Mesenchymal stem cell (in vitro differentiated cells and primary cell): Measurements from ENCODE around the gene PRSS27.
"Not testable (repeated sequence)": the region's sequence is repeated elsewhere in the genome, so short reads cannot be mapped to it uniquely, and the experiment has no call there.

ENCODE experiments used
- DNase-seq: peaks from one replicate; pipeline ENCODE4 v3.0.0-alpha.2; 2013
- H2AFZ ChIP-seq: one replicate; pipeline ENCODE4 v1.6.1; 2013; ENCODE audit warnings: low read depth, mild to moderate bottlenecking, control low read depth, inconsistent platforms, low read length, moderate library complexity
- H2AK5ac ChIP-seq: 2 replicates; pipeline ENCODE4 v1.6.1; 2013; ENCODE audit warnings: low read length, moderate library complexity, mild to moderate bottlenecking, inconsistent platforms; ENCODE audit not compliant: severe bottlenecking
- H2BK120ac ChIP-seq: one replicate; pipeline ENCODE4 v1.6.1; 2013; ENCODE audit warnings: low read depth, mild to moderate bottlenecking, inconsistent platforms, low read length, moderate library complexity
- H2BK12ac ChIP-seq, 2 experiments: one replicate each; pipeline ENCODE4 v1.6.1; 2013; ENCODE audit warnings: inconsistent platforms in 2 of 2, low read length in 2 of 2, mild to moderate bottlenecking in 2 of 2, moderate library complexity in 2 of 2, control low read depth in 1 of 2
- H2BK15ac ChIP-seq: one replicate; pipeline ENCODE4 v1.6.1; 2013; ENCODE audit warnings: mild to moderate bottlenecking, low read depth, inconsistent platforms; ENCODE audit not compliant: poor library complexity, severe bottlenecking
- H2BK5ac ChIP-seq: 2 replicates; pipeline ENCODE4 v1.6.1; 2013; ENCODE audit warnings: low read depth, mild to moderate bottlenecking, low read length, control low read depth, inconsistent platforms; ENCODE audit not compliant: poor library complexity, severe bottlenecking
- H3K14ac ChIP-seq, 2 experiments: one replicate each; pipeline ENCODE4 v1.6.1; 2013; ENCODE audit warnings: inconsistent platforms in 2 of 2, low read length in 2 of 2, control low read depth in 1 of 2, mild to moderate bottlenecking in 1 of 2, moderate library complexity in 1 of 2
- H3K18ac ChIP-seq, 2 experiments: one replicate each; pipeline ENCODE4 v1.6.1; 2013; ENCODE audit warnings: inconsistent platforms in 2 of 2, low read length in 2 of 2, control low read depth in 1 of 2, low read depth in 1 of 2, mild to moderate bottlenecking in 1 of 2
- H3K23ac ChIP-seq, 2 experiments: one replicate each; pipeline ENCODE4 v1.6.1; 2013; ENCODE audit warnings: inconsistent platforms in 2 of 2, low read length in 2 of 2, mild to moderate bottlenecking in 2 of 2, moderate library complexity in 2 of 2, control low read depth in 1 of 2
- H3K27ac ChIP-seq: 2 replicates; pipeline ENCODE4 v1.5.1; 2013; ENCODE audit warnings: mild to moderate bottlenecking, moderate library complexity, low read length, control low read depth, inconsistent platforms; ENCODE audit not compliant: poor library complexity, severe bottlenecking
- H3K27me3 ChIP-seq, 2 experiments: 2 replicates each; pipeline versions ENCODE4 v1.6.1 to v1.7.0; 2013; ENCODE audit warnings: low read length in 2 of 2, mild to moderate bottlenecking in 2 of 2, moderate library complexity in 2 of 2, control low read depth in 1 of 2, inconsistent platforms in 1 of 2; ENCODE audit not compliant: control insufficient read depth in 1 of 2, insufficient read depth in 1 of 2
- H3K36me3 ChIP-seq, 2 experiments: 2 replicates each; pipeline versions ENCODE4 v1.6.1 to v1.7.0; 2013; ENCODE audit warnings: low read length in 2 of 2, control low read depth in 1 of 2, inconsistent platforms in 1 of 2, low read depth in 1 of 2, mild to moderate bottlenecking in 1 of 2; ENCODE audit not compliant: insufficient read depth in 2 of 2, control insufficient read depth in 1 of 2
- H3K4ac ChIP-seq, 2 experiments: one replicate each; pipeline ENCODE4 v1.6.1; 2013; ENCODE audit warnings: inconsistent platforms in 2 of 2, low read length in 2 of 2, mild to moderate bottlenecking in 2 of 2, moderate library complexity in 2 of 2, control low read depth in 1 of 2, low read depth in 1 of 2
- H3K4me1 ChIP-seq: 2 replicates; pipeline ENCODE4 v1.6.1; 2013; ENCODE audit warnings: low read depth, low read length, control low read depth; ENCODE audit not compliant: control insufficient read depth, insufficient read depth
- H3K4me2 ChIP-seq: 2 replicates; pipeline ENCODE4 v1.6.1; 2013; ENCODE audit warnings: low read length, mild to moderate bottlenecking, inconsistent platforms; ENCODE audit not compliant: poor library complexity, severe bottlenecking
- H3K4me3 ChIP-seq, 2 experiments: 2 replicates each; pipeline versions ENCODE4 v1.5.1 to v1.7.0; 2013; ENCODE audit warnings: low read length in 2 of 2, mild to moderate bottlenecking in 2 of 2, control low read depth in 1 of 2, low read depth in 1 of 2; ENCODE audit not compliant: insufficient read depth in 1 of 2
- H3K79me1 ChIP-seq: replicated peaks from 2 replicates; pipeline ENCODE4 v1.6.1; 2013; ENCODE audit warnings: mild to moderate bottlenecking, control low read depth, low read length, inconsistent platforms; ENCODE audit not compliant: poor library complexity, severe bottlenecking
- H3K9ac ChIP-seq: 2 replicates; pipeline ENCODE4 v1.7.0; 2013; ENCODE audit warnings: mild to moderate bottlenecking, low read length, moderate library complexity
- H3K9me3 ChIP-seq: 2 replicates; pipeline ENCODE4 v1.7.0; 2013; ENCODE audit warnings: mild to moderate bottlenecking, low read length; ENCODE audit not compliant: control insufficient read depth
- H4K8ac ChIP-seq: one replicate; pipeline ENCODE4 v1.6.1; 2013; ENCODE audit warnings: inconsistent platforms, mild to moderate bottlenecking, low read length, moderate library complexity
- H4K91ac ChIP-seq: one replicate; pipeline ENCODE4 v1.6.1; 2013; ENCODE audit warnings: mild to moderate bottlenecking, low read length, inconsistent platforms
- WGBS: methylation state at CpG from one replicate; pipeline ENCODE4 v1.1.7; 2013; ENCODE audit warnings: mixed read lengths; 5-methylcytosine and 5-hydroxymethylcytosine counted together

The PRSS27 gene

DNA sequence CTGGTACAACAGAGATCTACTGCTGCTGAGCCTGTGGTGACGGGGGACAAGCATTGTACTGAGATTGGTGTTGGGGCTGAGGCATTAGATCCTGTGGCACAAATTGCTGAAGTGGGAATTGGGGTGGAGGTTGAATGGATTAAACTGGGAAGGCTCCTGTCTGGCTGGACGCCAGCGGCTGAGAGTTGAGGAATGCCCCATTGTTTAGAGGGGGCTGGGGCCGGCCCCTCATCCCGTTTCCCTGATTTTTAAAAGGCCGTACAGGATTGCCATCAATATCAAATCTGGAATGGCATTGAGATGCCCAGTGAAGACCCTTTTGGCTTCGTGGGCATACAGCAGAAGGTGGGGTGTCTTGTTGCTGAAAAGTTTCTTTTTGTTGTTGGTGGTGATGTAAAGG lies 53.4 kb downstream of the PRSS27 start:
- not testable (repeated sequence) for H2AK5ac ChIP-seq, H3K4ac ChIP-seq, H3K4me3 ChIP-seq, H2BK5ac ChIP-seq, H3K4me1 ChIP-seq, H4K8ac ChIP-seq, H3K23ac ChIP-seq, H3K9ac ChIP-seq, H3K79me1 ChIP-seq, H3K9me3 ChIP-seq, H2AFZ ChIP-seq, H2BK15ac ChIP-seq, H2BK12ac ChIP-seq, H4K91ac ChIP-seq, H3K14ac ChIP-seq, H3K27ac ChIP-seq, DNase-seq, H3K4me2 ChIP-seq, H3K18ac ChIP-seq, H2BK120ac ChIP-seq, H3K27me3 ChIP-seq
- H3K36me3 ChIP-seq = peaks cover 19 to 36% of the 10 kb centered on the region in 2 experiments
- WGBS = 92% methylated on average over 7 of the region's 7 CpGs

DNA sequence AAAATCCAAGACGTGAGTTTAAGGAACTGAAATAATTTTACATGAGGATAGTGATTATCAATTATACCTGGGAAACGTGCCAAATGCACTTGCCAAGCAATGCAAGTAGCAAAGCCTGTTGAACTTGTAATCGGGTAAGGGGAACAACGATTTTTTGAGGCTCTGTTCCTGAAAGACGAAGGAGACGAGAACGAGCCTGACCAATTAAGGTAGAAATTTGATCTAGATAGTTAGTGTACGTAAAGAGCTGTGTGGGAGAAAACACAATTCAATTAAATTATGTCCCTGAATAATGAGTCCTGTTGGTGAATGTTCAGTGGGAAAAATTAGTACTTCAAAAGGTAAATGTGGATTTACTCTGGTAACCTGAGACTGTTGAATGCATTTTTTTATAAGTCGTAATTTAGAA lies 55.4 kb downstream of the PRSS27 start:
- Histone ChIP-seq H4K91ac (no peak overlapping the region), H2BK120ac (no peak overlapping the region), H3K4me2 (no peak overlapping the region), H2AK5ac (no peak overlapping the region), H3K4ac (no peak overlapping the region), H4K8ac (no peak overlapping the region), H3K18ac (no peak overlapping the region), H2BK12ac (no peak overlapping the region), H3K9ac (peak overlapping the region; percentile 75), H3K4me1 (peaks cover 1% of the 10 kb centered on the region), H3K36me3 (peaks cover 19 to 36% of the 10 kb centered on the region in 2 experiments), H2BK15ac (no peak overlapping the region), H3K14ac (no peak overlapping the region), H3K4me3 (no peak overlapping the region), H3K27me3 (no peaks in the 10 kb centered on the region), H3K23ac (no peak overlapping the region), H3K9me3 (no peaks in the 10 kb centered on the region), H3K79me1 (peaks cover 5% of the 10 kb centered on the region), H3K27ac (no peak overlapping the region), H2AFZ (no peak overlapping the region), H2BK5ac (no peak overlapping the region)
- DNase-seq = no peak
- 93% methylated on average over 9 of the region's 9 CpGs for WGBS

DNA sequence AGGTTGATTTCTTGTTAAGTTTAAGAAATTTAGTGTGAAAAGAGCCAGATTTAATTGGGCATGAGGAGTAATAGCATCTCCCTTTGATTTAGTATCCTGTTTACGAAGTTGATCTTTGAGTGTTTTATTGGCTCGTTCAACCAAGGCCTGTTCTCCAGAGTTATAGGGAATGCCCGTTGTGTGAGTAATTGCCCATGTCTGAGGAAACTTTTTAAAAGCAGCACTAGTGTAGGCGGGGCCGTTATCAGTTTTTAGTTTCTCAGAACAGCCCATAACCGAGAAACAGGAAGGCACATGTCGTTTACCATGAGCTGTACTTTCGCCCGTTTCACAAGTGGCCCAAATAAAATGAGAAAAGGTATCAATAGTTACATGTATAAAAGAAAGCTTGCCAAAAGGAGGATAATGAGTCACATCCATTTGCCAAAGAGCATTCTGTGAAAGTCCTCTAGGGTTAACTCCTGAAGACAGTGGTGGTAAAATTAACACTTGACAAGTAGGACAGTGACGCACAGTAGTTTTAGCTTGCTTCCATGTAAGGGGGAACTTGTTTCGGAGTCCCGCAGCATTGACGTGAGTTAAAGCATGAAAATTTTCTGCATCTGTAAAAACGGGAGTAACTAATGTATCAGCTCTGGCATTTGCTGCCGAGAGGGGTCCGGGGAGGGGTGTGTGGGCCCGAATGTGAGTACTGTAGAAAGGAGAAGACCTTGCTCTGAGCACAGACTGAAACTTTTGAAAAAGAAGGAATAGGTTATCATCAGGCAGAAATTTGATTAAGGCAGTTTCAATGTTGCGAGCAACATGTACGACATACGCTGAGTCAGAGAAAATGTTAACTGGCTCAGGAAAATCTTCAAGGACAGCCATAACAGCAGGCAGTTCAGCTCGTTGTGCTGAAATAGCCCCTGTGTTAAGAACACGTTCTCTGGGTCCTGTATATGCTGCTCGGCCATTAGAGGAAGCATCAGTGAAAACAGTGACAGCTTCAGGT lies 56.2 kb downstream of the PRSS27 start:
- Histone ChIP-seq H2BK15ac (no peak overlapping the region), H2AFZ (no peak overlapping the region), H3K4ac (no peak overlapping the region), H4K8ac (no peak overlapping the region), H3K9ac (peak overlapping the region; percentile 75), H3K4me3 (peak overlapping the region in 1 of 2 experiments; percentile 53), H3K14ac (no peak overlapping the region), H3K79me1 (peaks cover 2% of the 10 kb centered on the region), H4K91ac (no peak overlapping the region), H2BK120ac (no peak overlapping the region), H3K23ac (no peak overlapping the region), H2BK12ac (no peak overlapping the region), H2AK5ac (no peak overlapping the region), H2BK5ac (no peak overlapping the region), H3K4me1 (peaks cover 2% of the 10 kb centered on the region), H3K27ac (no peak overlapping the region), H3K27me3 (no peaks in the 10 kb centered on the region), H3K18ac (no peak overlapping the region), H3K4me2 (no peak overlapping the region), H3K36me3 (peaks cover 15 to 33% of the 10 kb centered on the region in 2 experiments), H3K9me3 (no peaks in the 10 kb centered on the region)
- peak; percentile 60 for DNase-seq
- WGBS = 55% methylated on average over 23 of the region's 23 CpGs
